NCI-H1092 treated with DMSO at 0.1 percent for 48 hours (cell line): ENCODE measurements around the gene C4orf51.
"Not testable (repeated sequence)": the region's sequence is repeated elsewhere in the genome, so short reads cannot be mapped to it uniquely, and the experiment has no call there.

ENCODE experiments used
- DNase-seq: peaks from one replicate; lab custom pipeline; 2025; lab: John Stamatoyannopoulos, UW

C4orf51 gene

DNA sequence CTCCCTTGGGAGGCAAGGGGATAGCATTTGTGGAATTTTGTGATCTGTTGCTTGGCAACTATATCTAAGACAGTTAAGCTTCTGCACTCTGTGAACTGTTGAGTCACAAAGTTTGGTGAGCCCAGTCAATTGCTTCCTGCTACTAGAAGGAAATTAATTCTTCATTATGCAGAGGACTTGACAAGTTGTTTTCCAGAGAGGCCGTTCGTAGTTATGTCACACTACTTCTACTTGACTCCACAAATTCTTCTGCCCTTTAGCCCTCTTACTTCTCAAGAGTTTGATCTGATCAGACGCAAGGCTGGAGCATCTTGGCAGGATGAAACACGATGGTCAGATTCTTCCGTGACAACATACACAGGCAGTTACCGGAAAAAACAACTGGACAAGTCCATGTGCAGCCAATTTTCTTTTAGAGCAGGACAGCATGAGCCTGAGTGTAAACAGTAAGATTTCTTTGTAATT, at the start of gene C4orf51:
C4orf51 (plus strand) TSS at position 156 of the 465 bp plus-strand sequence; CDS start at position 214, 58 bp downstream.
- DNase-seq = peak; percentile 62

DNA sequence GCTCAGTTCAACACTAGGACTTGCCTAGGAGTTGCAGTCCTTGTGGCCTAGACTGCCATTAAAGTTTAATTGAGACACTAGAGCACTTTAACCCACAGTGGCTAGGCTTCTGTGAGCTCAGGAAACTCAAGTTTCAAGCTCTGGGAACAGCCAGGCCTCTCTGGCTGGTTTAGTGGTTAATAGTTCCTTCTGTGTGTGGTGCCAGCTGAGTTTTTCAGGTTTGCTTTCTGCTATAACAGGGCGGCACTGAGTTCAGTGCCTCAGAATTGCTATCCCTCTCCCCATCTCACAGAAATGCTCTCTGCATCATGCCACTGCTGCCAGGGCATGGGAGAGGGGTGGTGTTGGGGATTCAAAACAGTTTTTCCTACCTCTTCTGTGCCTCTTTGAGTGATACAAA, 44.8 kb upstream of the C4orf51 start:
- DNase-seq = no peak

DNA sequence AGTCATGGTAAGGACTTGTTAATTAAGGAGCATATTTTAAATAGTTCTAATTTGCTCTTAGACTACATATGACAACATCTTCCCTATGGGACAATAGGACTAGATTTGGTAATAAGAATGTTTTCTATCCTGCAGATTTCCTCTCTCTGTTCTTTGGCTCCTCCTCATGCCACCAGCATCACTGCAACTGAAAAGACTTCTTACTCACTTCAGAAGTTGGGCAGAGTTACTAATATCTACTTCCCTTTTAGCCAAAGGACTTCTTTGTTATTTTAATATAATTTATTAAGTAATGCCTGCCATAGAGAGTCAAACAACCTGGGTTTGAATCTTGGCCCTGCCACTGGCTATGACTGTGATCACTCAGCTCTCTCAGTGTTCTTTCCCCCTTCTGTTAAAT, 44.3 kb upstream of the C4orf51 start:
- no peak for DNase-seq

DNA sequence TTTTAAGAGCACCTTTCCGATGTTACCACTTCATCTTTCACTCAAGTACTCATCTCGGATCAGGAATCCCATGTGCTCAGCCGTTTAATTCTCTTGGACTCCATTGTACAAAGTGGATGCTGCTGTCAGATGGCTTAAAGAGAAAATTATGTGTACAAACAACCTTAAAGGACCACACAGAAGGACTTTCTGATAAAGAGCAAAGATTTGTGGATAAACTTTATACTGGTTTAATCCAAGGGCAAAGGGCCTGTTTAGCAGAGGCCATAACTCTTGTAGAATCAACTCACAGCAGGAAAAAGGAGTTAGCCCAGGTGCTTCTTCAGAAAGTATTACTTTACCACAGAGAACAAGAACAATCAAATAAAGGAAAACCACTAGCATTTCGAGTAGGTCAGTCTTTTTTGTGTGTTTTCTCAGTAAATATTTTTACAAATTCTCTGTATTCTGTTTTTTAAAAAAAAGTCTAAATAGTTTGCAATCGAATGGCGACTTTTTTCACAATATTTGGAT, 40.7 kb upstream of the C4orf51 start:
- no peak for DNase-seq

DNA sequence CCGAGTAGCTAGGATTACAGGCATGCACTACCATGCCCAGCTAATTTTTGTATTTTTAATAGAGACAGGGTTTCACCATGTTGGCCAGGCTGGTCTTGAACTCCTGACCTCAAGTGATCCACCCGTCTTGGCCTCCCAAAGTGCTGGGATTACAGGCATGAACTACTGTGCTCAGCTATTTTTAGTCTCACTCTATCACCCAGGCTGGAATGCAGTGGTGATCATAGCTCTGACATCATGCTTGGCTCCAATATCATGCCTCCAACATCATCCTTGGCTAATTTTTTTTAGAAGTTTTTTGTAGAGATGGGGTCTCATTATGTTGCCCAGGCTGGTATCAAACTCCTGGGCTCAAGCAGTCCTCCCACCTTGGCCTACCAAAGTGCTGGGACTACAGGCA, 39.7 kb upstream of the C4orf51 start:
- DNase-seq = not testable (repeated sequence)

DNA sequence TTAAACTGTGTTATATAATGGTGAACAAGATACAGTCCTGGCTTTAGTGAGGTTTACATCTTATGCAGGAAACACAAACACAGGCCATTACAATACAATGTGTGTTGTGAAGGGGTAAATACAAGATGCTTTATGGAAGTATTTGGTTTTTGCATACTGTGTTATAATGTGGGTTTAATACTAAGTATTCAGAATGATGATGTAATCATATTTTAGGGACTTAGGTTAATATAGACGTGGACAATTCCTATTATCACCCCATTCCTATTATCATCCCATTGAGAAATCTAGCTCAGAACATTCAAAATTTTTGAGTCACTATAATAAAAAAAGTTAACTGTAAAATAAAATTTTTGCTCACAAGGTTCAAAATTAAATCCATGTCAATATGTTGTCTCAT, 36.7 kb upstream of the C4orf51 start:
- DNase-seq = no peak

DNA sequence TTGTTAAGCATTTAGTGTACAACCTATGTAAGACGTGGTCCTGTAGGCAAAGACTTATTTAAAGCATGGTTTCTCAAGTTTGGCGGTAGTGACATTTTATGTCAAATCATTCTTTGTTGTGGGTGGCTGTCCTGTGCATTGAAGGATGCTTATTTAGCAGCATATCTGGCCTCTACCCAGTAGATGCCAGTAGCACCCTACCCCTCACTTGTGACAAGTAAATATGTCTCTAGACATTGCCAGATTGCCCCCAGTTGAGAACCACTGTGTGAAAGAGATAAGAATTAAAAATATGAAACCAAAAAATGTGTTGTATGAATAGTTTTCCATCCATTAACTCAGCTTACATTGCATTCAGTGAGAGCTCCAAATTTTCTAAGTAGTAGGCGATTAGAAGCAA, 35.2 kb upstream of the C4orf51 start:
- peak; percentile 2 for DNase-seq

DNA sequence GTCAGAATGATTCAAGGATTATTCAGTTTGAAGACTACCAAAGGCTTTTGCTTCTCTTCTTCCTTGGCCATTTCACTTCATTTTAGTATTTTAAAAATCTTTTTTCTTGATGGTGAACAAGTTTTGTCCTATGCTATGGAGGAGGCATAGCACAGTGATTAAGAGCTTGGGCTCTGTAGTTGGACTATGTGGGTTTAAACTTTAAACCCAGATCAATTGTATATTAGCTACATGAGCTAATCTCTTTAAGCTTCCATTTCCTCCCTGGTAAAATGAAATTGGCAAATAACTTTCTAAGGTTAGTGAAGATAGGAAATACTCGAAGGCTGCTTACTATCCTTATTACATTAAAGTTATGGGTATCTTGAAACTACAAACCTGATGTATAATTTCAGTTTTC, 23.8 kb upstream of the C4orf51 start:
- DNase-seq = no peak

DNA sequence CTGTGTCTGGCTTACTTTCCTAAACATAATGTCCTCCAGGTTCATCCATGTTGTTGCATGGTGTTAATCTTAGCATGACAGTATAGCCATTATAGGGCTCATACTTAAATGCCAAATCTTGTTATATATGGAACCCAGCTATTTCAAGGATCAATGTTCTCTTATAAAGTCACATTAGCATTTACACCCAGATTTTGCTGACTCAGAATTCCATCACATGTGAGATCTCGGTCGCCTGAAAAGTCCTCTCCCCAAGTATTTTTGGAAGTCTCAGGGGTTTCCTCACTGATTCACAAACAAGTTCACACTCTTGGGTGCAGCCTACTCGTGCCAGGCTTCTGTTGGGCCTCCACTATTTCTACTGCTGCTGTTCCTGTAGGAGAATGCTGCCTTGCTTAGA, 19.9 kb upstream of the C4orf51 start:
- DNase-seq = no peak

DNA sequence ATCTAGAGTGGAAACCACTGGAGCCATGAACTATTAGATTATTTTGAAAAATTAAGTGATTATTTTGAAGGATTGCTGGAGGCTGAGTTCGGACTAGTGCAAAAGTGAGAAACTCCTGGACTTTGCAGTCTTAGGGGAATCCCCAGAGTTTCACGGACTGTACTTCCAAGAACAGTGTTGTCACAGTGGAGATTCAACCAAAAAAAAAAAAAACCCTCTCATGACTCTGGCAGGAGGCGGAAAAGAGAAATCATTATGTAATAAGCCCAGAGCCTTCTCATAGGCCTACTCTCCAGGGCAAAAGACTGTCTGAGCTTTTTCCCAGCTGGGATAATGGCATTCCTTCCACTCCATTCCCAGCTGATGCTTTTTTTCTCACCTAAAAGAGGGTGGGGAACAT, 16.8 kb upstream of the C4orf51 start:
- DNase-seq = no peak

DNA sequence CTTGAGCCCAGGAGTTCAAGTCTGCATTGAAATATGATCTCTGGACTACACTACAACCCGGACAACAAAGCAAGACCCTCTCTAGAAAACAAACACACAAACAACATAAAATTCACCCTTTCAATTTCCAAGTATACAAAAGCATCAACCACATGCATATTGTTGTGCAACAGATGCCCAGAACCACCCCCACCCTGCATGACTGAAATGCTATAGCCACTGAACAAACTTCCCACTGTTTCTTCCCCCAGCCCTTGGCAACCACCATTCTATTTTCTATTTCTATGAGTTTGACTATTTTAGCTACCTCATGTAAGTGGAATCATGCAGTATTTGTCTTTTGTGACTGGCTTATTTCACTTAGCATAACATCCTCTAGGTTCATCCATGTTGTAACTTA, 14.2 kb upstream of the C4orf51 start:
- no peak for DNase-seq

DNA sequence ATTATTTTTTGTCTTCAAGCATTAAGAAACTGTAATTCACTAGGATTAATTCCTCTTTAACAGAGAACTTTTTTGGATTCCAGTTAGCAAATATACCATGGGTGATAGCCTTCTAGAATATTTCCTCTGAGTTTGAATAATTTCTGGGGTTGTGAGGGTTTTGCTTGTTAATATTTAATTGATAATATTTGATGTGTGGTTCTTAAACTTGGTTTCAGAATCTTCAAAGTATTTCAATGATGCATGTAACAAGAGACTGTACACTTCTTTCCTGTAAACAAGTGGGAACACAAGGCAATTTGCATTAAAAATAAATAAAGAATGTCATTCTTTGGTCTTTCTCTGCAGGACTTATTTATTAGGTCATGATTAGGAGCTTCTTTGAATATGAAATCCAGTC, 9.5 kb upstream of the C4orf51 start:
- DNase-seq = no peak

DNA sequence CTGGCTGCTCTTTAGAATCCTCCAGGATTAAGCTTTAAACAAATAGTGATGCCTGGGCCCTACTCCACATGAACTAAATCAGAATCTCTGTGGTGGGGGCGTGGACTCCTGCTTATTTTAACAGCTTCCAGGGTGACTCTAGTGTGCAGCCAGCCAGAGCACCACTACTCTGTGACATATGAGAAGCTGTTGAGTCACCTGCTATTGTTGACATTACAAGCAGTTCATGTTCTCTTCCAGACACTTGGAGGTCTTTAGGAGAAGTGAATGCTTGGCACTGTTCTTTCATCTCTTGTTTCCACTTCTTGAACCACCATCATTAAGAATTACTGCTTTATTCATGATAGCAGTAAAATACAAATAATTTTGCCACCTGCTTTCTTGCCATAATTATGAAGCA, 426 bp upstream of the C4orf51 start:
- peak; percentile 91 for DNase-seq

DNA sequence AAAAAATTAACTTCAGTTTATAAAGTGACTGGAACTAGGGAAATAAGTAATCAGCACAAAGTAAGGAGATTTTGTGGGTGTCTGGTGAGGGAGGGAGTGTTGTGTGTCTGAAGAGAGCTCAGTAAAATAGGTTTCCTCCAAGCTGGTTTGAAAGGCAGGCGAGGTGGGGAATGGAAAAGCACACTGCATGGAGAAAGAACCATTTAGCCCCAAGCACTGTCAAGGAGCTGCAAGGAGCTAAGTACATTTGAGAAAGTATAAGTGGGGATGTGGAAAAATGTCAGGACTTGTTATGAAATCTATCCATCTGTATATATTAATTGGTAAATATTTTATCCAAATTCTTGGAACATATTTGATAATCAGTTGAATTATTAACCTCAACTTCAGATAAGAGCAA, 956 bp downstream of the C4orf51 start:
- DNase-seq = no peak

DNA sequence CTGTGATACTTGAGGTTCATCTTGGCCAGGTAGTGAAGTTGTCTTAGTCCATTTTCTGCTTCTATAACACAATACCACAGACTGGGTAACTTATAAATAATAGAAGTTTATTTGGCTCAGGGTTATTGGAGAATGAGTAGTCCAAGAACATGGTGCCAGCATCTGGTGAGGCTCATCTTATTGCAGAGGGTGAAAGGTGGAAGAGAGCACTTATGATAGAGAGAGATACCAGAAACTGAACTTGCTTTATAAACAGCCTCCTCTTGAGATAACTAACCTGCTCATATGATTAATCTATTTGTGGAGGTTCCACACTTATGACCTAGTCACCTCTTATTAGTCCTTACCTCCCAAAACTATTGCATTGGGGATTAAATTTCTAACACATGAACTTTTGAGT, 1.6 kb downstream of the C4orf51 start:
- no peak for DNase-seq

DNA sequence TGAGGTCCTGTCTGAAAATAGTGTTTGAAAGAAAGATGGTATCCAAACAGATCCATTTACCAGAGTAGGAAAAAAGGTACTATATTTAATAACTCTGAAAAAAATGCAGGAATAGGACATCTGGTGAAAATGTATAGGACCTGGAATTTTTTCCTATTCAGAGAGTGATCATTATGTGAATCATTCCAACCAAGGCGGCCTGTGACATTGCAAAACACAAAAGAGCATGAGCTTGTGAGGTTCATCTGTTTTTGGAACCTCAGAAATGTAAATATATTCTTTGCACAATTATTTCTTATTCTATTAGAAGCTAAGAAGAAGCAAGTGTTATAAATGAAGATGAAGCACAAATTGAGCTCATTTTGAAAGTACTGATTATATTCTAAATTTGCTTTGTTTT, 2.0 kb downstream of the C4orf51 start:
- DNase-seq = no peak

DNA sequence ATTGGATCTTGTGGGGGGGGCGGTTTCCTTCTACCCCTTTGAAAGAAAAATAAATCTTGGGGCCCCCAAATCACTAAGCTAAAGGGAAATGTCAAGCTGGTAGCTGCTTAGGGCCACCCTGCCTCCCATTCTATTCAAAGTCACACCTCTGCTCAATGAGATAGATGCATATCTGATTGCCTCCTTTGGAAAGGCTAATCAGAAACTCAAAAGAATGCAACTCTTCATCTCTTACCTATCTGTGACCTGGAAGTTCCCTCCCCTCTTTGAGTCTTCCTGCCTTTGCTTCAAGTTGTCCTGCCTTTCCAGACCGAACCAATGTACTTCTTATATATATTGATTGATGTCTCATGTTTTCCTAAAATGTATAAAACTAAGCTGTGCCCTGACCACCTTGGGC, 7.0 kb downstream of the C4orf51 start:
- no peak for DNase-seq

DNA sequence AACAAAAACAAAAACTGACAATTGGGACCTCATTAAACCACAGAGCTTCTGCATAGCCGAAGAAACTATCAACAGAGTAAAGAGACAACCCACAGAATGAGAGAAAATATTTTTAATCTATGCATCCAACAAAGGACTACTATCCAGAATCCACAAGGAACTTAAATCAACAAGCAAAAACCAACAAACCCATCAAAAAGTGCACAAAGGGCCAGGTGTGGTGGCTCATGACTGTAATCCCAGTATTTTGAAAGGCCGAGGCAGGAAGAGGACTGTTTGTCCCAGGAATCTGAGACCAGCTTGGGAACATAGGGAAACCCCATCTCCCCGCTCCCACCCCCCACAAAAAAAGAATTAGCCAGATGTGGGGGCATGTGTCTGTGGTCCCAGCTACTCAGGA, 10.7 kb downstream of the C4orf51 start:
- DNase-seq = no peak

DNA sequence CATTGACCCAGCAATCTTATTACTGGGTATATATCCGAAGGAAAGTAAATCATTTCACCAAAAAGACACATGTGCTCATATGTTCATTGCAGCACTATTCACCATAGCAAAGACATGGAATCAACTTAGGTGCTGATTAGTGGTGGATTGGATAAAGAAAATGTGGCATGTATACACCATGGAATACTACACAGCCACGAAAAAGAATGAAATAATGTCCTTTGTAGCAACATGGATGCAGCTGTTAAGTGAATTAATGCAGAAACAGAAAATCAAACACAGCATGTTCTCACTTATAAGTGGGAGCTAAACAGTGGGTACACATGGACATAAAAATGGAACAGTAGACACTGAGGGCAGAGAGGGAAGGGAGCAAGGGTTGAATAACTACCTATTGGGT, 11.5 kb downstream of the C4orf51 start:
- DNase-seq = not testable (repeated sequence)

DNA sequence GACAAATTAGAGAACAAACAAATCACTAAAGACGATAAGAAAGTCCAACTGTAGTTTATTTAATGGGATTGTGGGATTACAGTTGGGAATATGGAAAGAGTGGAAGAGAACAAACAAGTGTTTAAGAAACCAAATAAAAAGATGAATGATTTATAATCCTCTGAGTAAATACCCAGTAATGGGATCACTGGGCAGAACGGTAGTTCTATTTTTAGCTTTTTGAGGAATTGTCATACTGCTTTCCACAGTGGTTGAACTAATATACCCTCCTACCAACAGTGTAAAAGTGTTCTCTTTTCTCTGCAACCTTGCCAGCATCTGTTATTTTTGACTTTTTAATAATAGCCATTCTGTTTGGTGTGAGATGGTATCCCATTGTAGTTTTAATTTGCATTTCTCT, 15.0 kb downstream of the C4orf51 start:
- DNase-seq = no peak

DNA sequence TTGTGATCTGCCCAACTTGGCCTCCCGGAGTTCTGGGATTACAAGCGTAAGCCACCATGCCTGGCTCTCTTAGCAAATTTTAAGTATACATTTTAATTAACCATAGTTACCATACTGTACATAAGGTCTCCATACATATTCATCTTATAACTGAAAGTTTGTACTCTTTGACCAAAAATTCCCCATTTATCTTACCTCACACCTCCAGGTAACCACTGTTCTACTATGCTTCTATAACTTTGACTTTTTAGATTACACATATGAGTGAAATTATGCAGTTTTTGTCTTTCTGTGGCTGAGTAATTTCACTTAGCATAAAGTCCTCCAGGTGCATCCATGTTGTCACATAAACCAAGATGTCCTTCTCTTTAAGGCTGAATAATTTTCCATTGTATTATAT, 17.4 kb downstream of the C4orf51 start:
- DNase-seq = no peak

DNA sequence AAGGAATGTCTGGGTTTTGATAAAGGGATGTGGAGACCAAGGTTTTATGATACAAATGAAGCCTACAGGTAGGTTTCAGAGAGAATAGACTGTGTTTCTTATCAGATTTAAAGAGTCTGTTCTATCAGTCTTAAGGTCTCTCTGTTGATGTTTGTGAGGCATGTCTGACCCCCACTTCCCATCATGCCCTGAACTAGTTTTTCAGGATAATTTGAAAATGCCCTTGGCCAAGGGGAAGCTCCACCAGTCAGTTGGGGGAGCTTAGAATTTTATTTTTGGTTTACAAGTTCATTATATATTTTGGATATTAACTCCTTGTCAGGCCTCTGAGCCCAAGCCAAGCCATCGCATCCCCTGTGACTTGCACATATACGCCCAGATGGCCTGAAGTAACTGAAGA, 18.6 kb downstream of the C4orf51 start:
- DNase-seq = no peak

DNA sequence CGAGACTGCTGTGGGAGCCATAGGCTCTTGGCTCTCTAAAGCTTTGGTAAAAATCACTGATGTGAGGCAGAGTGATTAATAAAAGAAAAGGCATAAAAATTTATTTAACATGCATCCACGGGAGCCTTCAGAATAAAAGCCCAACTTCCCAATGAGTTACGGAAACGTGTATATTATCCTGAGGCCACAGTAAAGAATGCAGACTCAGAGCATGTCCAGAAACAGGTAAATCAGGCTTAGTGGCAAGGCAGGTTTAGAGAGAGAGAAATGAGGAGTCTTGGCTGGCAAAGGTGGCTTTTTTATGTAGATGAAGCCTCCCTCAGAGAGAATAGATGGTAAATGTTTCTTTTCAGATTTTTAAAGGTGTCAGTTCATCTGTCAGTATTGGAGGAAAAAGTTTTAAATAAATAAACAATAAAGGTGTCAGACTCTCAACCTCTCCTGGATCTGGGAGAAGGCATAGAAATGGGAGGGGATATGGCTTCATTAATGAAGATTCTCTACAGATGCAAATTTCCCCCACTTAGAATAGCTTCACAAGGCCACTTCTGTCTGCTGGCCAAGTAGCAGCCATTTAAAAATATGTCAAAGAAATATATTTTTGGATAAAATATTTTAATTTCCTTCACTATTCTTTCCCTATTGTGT, 24.0 kb downstream of the C4orf51 start:
- no peak for DNase-seq

DNA sequence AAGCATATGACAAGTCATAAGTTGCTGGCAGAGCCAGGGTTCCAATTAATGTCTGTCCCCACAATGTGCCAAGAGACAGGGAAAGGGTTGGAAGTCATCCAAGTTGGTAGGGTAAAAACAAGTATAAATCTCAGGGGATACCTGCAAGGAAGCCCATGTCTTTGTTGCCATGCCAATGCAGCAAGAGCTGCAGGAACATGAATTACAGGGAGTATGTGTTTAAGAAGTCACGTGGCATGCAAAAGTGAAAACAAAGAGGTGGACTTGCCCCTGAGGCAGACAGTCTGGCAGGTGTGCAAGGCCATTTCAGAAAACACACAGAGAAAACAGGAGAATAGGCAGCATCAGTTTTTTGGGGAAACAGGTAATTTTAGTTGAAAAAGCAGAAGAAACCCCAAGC, 29.4 kb downstream of the C4orf51 start:
- DNase-seq = peak; percentile 61
